HG03457 (cell line): ENCODE results near the gene BTLA.
"Not testable (repeated sequence)": the region's sequence is repeated elsewhere in the genome, so short reads cannot be mapped to it uniquely, and the experiment has no call there.

Source experiments
- ATAC-seq: cut with Tn5 transposase; IDR thresholded peaks from one replicate; pipeline ENCODE4 v1.9.1; 2021; ENCODE audit warnings: moderate number of reproducible peaks; ENCODE audit not compliant: unreplicated experiment

Gene BTLA

GRCh38 chr3:112456147-112456546, 43.1 kb downstream of the BTLA start:
- ATAC-seq, result no peak

- ATAC-seq, result no peak
Observed at GRCh38 chr3:112448939-112449338, 50.3 kb downstream of the BTLA start.

GRCh38 chr3:112446343-112446742, 52.9 kb downstream of the BTLA start:
- no peak for ATAC-seq

- ATAC-seq, result no peak
Observed at GRCh38 chr3:112445839-112446238, 53.4 kb downstream of the BTLA start.

GRCh38 chr3:112437146-112438022, 61.9 kb downstream of the BTLA start:
- ATAC-seq, result no peak

GRCh38 chr3:112429960-112430359, 69.3 kb downstream of the BTLA start:
- ATAC-seq, result no peak

GRCh38 chr3:112427123-112427522, 72.1 kb downstream of the BTLA start:
- ATAC-seq, result no peak

- ATAC-seq, result no peak
Observed at GRCh38 chr3:112425858-112426750, 73.2 kb downstream of the BTLA start.

- ATAC-seq, result no peak
Observed at GRCh38 chr3:112425382-112425781, 73.9 kb downstream of the BTLA start.

- ATAC-seq, result no peak
Observed at GRCh38 chr3:112424394-112424793, 74.9 kb downstream of the BTLA start.

GRCh38 chr3:112422921-112423320, 76.4 kb downstream of the BTLA start:
- not testable (repeated sequence) for ATAC-seq

- ATAC-seq, result not testable (repeated sequence)
Observed at GRCh38 chr3:112418526-112418925, 80.7 kb downstream of the BTLA start.

- ATAC-seq, result no peak
Observed at GRCh38 chr3:112417696-112418318, 81.5 kb downstream of the BTLA start.

- no peak for ATAC-seq
Observed at GRCh38 chr3:112416391-112417212, 82.7 kb downstream of the BTLA start.

- ATAC-seq, result no peak
Observed at GRCh38 chr3:112415390-112415789, 83.9 kb downstream of the BTLA start.
